ENCODE results near the gene PIH1D2. TPM values are rescaled to one million over a fixed set of nuclear protein-coding genes. Genes with fewer than 3 reads are reported as not detected.

PIH1D2 gene
- total RNA-seq, 4 donors from 2014 or later = 1.8 to 4.2 (median 3.2) TPM

DNA sequence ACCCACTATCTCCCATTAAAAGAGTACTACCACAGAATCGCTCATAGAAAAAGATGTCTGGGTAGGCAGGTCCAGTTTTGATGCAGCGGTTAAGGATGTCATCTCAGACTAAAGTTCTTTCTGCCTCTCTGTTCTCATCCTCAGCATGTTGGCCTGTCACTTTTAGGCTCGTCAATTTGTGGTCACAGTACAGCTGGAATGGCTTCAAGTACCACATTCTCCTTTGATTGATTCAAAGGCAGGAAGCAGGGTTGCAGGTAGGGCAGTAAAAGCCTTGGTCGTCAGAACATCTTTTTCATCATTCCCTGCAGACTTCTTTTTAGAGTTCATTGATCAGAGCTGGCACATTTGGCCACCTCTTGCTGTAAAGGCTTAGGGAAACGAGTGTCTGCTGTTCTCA, 41.6 kb upstream of the PIH1D2 start:
- Histone ChIP-seq H3K4me1 (no peaks in the 10 kb centered on the region), H3K36me3 (peaks cover 0 to 14% of the 10 kb centered on the region in 2 donors), H3K4me3 (no peak overlapping the region), H3K9me3 (no peaks in the 10 kb centered on the region), H3K27me3 (no peaks in the 10 kb centered on the region), H3K27ac (no peak overlapping the region)
- no peak for TF ChIP-seq CTCF (IDR thresholded peaks at IDR 0.05)
- 65 to 86% methylated on average over 5 of the region's 5 CpGs for WGBS, 2 donors (ENCODE audit: low coverage in 1 of 2)
- no peak for ATAC-seq

GRCh38 chr11:112114460-112114859, 40.6 kb upstream of the PIH1D2 start:
- TF ChIP-seq POLR2AphosphoS5 (IDR thresholded peaks at IDR 0.05) (no peak), CTCF (IDR thresholded peaks at IDR 0.05) (no peak), EP300 (IDR thresholded peaks at IDR 0.05) (no peak), POLR2A (IDR thresholded peaks at IDR 0.05) (no peak)
- Histone ChIP-seq H3K27ac (no peak overlapping the region), H3K27me3 (no peaks in the 10 kb centered on the region), H3K36me3 (peaks cover 0 to 9% of the 10 kb centered on the region in 2 donors), H3K9me3 (no peaks in the 10 kb centered on the region), H3K4me1 (no peaks in the 10 kb centered on the region), H3K4me3 (no peak overlapping the region)
- ATAC-seq = no peak
- WGBS, 2 donors (ENCODE audit: low coverage in 1 of 2) = 90 to 100% methylated on average over 1 to 2 of the region's 2 CpGs

- WGBS, 2 donors (ENCODE audit: low coverage in 1 of 2) = 27 to 62% methylated on average over 3 to 6 of the region's 6 CpGs
- no peaks in the 10 kb centered on the region for H3K4me1 ChIP-seq
- peaks cover 0 to 2% of the 10 kb centered on the region in 2 donors for H3K36me3 ChIP-seq
- no peak overlapping the region for H3K4me3 ChIP-seq
- H3K9me3 ChIP-seq = no peaks in the 10 kb centered on the region
- H3K27me3 ChIP-seq = no peaks in the 10 kb centered on the region
- no peak overlapping the region for H3K27ac ChIP-seq
- peak; percentile 65 to 67 (median 66) for TF ChIP-seq CTCF (IDR thresholded peaks at IDR 0.05)
- no peak for TF ChIP-seq POLR2A (IDR thresholded peaks at IDR 0.05)
- no peak for TF ChIP-seq EP300 (IDR thresholded peaks at IDR 0.05)
- no peak for TF ChIP-seq POLR2AphosphoS5 (IDR thresholded peaks at IDR 0.05)
- ATAC-seq = no peak
Measured at GRCh38 chr11:112113539-112114457, 40.0 kb upstream of the PIH1D2 start.

- TF ChIP-seq POLR2AphosphoS5 (IDR thresholded peaks at IDR 0.05) = no peak
- TF ChIP-seq POLR2A (IDR thresholded peaks at IDR 0.05) = no peak
- TF ChIP-seq EP300 (IDR thresholded peaks at IDR 0.05) = no peak
- TF ChIP-seq CTCF (IDR thresholded peaks at IDR 0.05) = no peak
- H3K9me3 ChIP-seq = no peaks in the 10 kb centered on the region
- H3K4me1 ChIP-seq = no peaks in the 10 kb centered on the region
- H3K27ac ChIP-seq = no peak overlapping the region
- WGBS, 2 donors (ENCODE audit: low coverage in 1 of 2) = 76 to 100% methylated on average over 3 to 4 of the region's 8 CpGs
- H3K27me3 ChIP-seq = no peaks in the 10 kb centered on the region
- ATAC-seq = no peak
- no peak overlapping the region for H3K4me3 ChIP-seq
- peaks cover 0 to 11% of the 10 kb centered on the region in 2 donors for H3K36me3 ChIP-seq
Measured at GRCh38 chr11:112106070-112106469, 32.3 kb upstream of the PIH1D2 start.

- 81% methylated on average over 2 to 6 of the region's 6 CpGs for WGBS, 2 donors (ENCODE audit: low coverage in 1 of 2)
Measured at GRCh38 chr11:112103446-112103845, 29.6 kb upstream of the PIH1D2 start.

More at GRCh38 chr11:112103446-112103845, 29.6 kb upstream of the PIH1D2 start:
- TF ChIP-seq CTCF (IDR thresholded peaks at IDR 0.05) = no peak
- no peak for TF ChIP-seq POLR2A (IDR thresholded peaks at IDR 0.05)
- no peak for TF ChIP-seq POLR2AphosphoS5 (IDR thresholded peaks at IDR 0.05)
- TF ChIP-seq EP300 (IDR thresholded peaks at IDR 0.05) = no peak
- H3K27ac ChIP-seq = no peak overlapping the region
- H3K4me1 ChIP-seq = no peaks in the 10 kb centered on the region
- no peak for ATAC-seq
- H3K4me3 ChIP-seq = no peak overlapping the region
- no peaks in the 10 kb centered on the region for H3K9me3 ChIP-seq
- H3K36me3 ChIP-seq = peaks cover 0 to 23% of the 10 kb centered on the region in 2 donors
- H3K27me3 ChIP-seq = no peaks in the 10 kb centered on the region
